Peyer's patch (tissue), 4 donors: Measurements from ENCODE around the gene SAV1.
"Not testable (repeated sequence)": the region's sequence is repeated elsewhere in the genome, so short reads cannot be mapped to it uniquely, and the experiment has no call there.

Experiments
- POLR2A ChIP-seq, 2 donors: fragments of 450-650 bp; IDR thresholded peaks; one replicate each; pipeline ENCODE4 v1.5.1; 2017; ENCODE audit warnings: antibody characterized with exemption in 2 of 2, mild to moderate bottlenecking in 2 of 2, moderate library complexity in 2 of 2
- TF ChIP-seq, protein P1 (sequence below), 6 experiments: fragments of 450-650 bp in 4 of 6; fragments of 200-600 bp in 2 of 6; sonication (generic) in 1 of 6; IDR thresholded peaks; one replicate each; pipeline ENCODE4 v1.5.1; 2017 to 2019; ENCODE audit warnings: antibody characterized with exemption in 6 of 6, mild to moderate bottlenecking in 3 of 6, moderate library complexity in 1 of 6

DNA sequence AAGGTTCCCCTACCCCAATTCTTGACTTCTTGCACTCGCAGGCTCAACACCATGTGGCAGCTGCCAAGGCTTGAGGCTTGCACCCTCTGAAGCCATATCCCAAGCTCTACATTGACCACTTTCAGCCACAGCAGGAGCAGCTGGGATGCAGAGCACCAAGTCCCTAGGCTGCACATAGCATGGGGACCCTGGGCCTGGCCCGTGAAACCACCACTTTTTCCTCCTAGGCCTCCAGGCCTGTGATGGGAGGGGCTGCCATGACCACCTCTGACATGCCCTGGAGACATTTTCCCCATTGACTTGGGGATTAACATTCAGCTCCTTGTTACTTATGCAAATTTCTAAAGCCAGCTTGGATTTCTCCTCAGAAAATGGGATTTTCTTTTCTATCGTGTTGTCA, 26.2 kb upstream of the SAV1 start:
- TF ChIP-seq, protein P1, sequence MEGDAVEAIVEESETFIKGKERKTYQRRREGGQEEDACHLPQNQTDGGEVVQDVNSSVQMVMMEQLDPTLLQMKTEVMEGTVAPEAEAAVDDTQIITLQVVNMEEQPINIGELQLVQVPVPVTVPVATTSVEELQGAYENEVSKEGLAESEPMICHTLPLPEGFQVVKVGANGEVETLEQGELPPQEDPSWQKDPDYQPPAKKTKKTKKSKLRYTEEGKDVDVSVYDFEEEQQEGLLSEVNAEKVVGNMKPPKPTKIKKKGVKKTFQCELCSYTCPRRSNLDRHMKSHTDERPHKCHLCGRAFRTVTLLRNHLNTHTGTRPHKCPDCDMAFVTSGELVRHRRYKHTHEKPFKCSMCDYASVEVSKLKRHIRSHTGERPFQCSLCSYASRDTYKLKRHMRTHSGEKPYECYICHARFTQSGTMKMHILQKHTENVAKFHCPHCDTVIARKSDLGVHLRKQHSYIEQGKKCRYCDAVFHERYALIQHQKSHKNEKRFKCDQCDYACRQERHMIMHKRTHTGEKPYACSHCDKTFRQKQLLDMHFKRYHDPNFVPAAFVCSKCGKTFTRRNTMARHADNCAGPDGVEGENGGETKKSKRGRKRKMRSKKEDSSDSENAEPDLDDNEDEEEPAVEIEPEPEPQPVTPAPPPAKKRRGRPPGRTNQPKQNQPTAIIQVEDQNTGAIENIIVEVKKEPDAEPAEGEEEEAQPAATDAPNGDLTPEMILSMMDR (IDR thresholded peaks at IDR 0.05): not testable (repeated sequence)
- not testable (repeated sequence) for TF ChIP-seq POLR2A (IDR thresholded peaks at IDR 0.05)
